Stimulated activated CD8-positive, alpha-beta memory T cell treated with anti-CD3 and anti-CD28 coated beads, Interleukin-2, amount 100 ng/mL, for 1 hour (primary cell): ENCODE data around the gene UQCRFS1.
A peak's percentile ranks its signal among the peaks of the same experiment; 100 is the strongest.
"Not testable (repeated sequence)": the region's sequence is repeated elsewhere in the genome, so short reads cannot be mapped to it uniquely, and the experiment has no call there.

ENCODE experiments used
- DNase-seq, 2 donors: peaks; one replicate each; pipeline ENCODE4 v3.0.0-alpha.2; 2020; ENCODE audit warnings: low read depth in 2 of 2

UQCRFS1 gene

GRCh38 chr19:29212648-29213573 lies at the start of gene UQCRFS1:
Gene UQCRFS1, minus strand, starts transcription at chr19:29213151. Its CDS starts 33 bp downstream, at chr19:29213118.
- DNase-seq, result peak; percentile 91 to 94

- no peak for DNase-seq
These were observed 49.1 kb upstream of the UQCRFS1 start for GRCh38 chr19:29262085-29262484.

GRCh38 chr19:29260477-29261317 lies 47.7 kb upstream of the UQCRFS1 start:
- no peak for DNase-seq

- no peak for DNase-seq
These were observed 46.9 kb upstream of the UQCRFS1 start for GRCh38 chr19:29259867-29260281.

GRCh38 chr19:29259153-29259552 lies 46.2 kb upstream of the UQCRFS1 start:
- DNase-seq, result no peak

GRCh38 chr19:29256516-29256915 lies 43.6 kb upstream of the UQCRFS1 start:
- DNase-seq, result no peak

- no peak for DNase-seq
These were observed 43.0 kb upstream of the UQCRFS1 start for GRCh38 chr19:29255912-29256311.

GRCh38 chr19:29255006-29255405 lies 42.1 kb upstream of the UQCRFS1 start:
- DNase-seq, result no peak

- DNase-seq, result not testable (repeated sequence)
These were observed 36.8 kb upstream of the UQCRFS1 start for GRCh38 chr19:29249798-29250197.

- no peak for DNase-seq
These were observed 35.4 kb upstream of the UQCRFS1 start for GRCh38 chr19:29248332-29248844.

- DNase-seq, result no peak
These were observed 34.9 kb upstream of the UQCRFS1 start for GRCh38 chr19:29247872-29248271.

GRCh38 chr19:29247471-29247870 lies 34.5 kb upstream of the UQCRFS1 start:
- no peak for DNase-seq

- DNase-seq, result no peak
These were observed 34.1 kb upstream of the UQCRFS1 start for GRCh38 chr19:29247051-29247450.

GRCh38 chr19:29245215-29245614 lies 32.3 kb upstream of the UQCRFS1 start:
- no peak for DNase-seq

GRCh38 chr19:29241324-29241723 lies 28.4 kb upstream of the UQCRFS1 start:
- no peak for DNase-seq

GRCh38 chr19:29239213-29239776 lies 26.3 kb upstream of the UQCRFS1 start:
- DNase-seq, result no peak

- no peak for DNase-seq
These were observed 20.6 kb upstream of the UQCRFS1 start for GRCh38 chr19:29233591-29233990.

- DNase-seq, result no peak
These were observed 19.4 kb upstream of the UQCRFS1 start for GRCh38 chr19:29232315-29232852.

- DNase-seq, result not testable (repeated sequence)
These were observed 18.4 kb upstream of the UQCRFS1 start for GRCh38 chr19:29231306-29231705.

- DNase-seq, result no peak
These were observed 4.7 kb upstream of the UQCRFS1 start for GRCh38 chr19:29217616-29218015.

GRCh38 chr19:29216021-29216420 lies 3.1 kb upstream of the UQCRFS1 start:
- DNase-seq, result no peak
